ENCODE data around the gene DIAPH1.

Gene DIAPH1

DNA sequence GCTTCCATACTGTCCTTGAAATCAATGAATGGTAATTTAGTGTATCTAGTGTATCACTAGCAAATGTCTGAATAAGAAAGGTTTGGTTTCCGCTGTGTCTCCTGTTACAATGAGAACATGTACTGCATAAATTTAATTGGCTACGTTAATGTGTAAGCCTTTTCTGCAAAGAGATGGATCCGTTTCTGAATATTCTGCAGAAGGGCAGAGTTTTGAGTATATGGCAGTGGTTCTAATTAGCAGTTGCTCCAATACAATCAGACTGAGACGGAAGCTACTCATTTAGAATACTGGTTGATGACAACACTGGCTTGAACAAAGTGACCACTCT, 134.5 kb downstream of the DIAPH1 start:
- DNase-seq (ENCODE audit: low read depth in 3 of 3) = no peak

- DNase-seq (ENCODE audit: low read depth in 3 of 3) = no peak
Measured at GRCh38 chr5:141483902-141484301, 134.9 kb downstream of the DIAPH1 start.

DNA sequence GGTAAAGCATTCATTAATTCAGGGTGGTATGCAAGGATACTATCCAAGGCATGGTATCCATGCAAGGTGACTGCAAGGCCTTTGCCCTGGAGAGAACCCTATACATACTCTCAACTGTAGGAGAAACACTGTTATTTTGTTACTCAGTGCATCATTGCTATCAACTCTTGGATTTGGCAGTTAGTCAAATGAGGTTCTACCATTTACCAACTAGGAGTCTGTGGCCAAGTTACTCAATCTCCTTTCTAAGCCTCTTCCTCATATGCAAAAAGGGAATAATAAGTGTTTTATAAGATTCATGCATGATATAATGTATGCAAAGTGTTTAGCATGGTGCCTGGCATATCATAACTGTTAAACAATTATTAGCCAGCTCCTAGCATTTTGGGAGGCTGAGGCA, 139.0 kb downstream of the DIAPH1 start:
- no peak for DNase-seq (ENCODE audit: low read depth in 3 of 3)

DNA sequence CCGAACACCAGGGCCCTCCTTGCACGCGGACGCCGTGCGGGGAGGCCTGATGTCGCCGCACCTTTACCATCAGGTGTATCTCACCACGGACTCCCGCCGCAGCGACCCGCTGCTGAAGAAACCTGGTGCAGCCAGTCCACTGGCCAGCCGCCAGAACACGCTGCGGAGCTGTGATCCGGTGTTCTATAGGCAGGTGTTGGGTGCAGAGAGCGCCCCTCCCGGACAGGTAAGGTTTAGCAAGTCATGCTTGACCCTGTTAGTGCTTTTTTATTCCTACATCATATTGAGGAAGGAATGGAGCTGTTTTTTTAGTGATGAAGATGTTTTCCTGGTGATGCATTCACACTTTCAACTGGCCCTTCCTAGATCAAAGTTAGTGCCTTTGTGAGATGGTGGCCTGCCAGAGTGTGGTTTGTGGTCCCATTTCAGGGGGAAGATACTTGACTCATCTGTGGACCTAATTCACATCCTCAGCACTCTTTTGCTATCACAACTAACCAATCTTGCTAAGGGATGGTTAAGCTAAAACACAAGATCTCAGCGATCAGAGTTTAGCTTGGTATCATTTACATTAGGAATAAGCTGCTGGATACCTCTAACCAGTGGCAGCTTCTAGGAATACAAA, 140.4 kb downstream of the DIAPH1 start:
- DNase-seq (ENCODE audit: low read depth in 3 of 3) = no peak

DNA sequence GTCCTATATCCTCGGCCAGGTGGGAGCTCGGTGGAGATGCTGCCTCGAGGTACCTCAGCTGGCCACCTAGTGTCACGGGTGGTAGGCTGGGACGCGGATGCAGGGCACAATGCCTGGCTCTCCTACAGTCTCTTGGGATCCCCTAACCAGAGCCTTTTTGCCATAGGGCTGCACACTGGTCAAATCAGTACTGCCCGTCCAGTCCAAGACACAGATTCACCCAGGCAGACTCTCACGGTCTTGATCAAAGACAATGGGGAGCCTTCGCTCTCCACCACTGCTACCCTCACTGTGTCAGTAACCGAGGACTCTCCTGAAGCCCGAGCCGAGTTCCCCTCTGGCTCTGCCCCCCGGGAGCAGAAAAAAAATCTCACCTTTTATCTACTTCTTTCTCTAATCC, 141.0 kb downstream of the DIAPH1 start:
- no peak for DNase-seq (ENCODE audit: low read depth in 3 of 3)

- DNase-seq (ENCODE audit: low read depth in 3 of 3) = no peak
Measured at GRCh38 chr5:141477044-141477575, 141.7 kb downstream of the DIAPH1 start.

DNA sequence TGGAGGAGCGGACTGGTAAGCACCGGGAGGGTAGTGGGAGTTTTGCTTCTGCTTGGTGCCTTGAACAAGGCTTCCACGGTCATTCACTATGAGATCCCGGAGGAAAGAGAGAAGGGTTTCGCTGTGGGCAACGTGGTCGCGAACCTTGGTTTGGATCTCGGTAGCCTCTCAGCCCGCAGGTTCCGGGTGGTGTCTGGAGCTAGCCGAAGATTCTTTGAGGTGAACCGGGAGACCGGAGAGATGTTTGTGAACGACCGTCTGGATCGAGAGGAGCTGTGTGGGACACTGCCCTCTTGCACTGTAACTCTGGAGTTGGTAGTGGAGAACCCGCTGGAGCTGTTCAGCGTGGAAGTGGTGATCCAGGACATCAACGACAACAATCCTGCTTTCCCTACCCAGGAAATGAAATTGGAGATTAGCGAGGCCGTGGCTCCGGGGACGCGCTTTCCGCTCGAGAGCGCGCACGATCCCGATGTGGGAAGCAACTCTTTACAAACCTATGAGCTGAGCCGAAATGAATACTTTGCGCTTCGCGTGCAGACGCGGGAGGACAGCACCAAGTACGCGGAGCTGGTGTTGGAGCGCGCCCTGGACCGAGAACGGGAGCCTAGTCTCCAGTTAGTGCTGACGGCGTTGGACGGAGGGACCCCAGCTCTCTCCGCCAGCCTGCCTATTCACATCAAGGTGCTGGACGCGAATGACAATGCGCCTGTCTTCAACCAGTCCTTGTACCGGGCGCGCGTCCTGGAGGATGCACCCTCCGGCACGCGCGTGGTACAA, 142.5 kb downstream of the DIAPH1 start:
- no peak for DNase-seq (ENCODE audit: low read depth in 3 of 3)

DNA sequence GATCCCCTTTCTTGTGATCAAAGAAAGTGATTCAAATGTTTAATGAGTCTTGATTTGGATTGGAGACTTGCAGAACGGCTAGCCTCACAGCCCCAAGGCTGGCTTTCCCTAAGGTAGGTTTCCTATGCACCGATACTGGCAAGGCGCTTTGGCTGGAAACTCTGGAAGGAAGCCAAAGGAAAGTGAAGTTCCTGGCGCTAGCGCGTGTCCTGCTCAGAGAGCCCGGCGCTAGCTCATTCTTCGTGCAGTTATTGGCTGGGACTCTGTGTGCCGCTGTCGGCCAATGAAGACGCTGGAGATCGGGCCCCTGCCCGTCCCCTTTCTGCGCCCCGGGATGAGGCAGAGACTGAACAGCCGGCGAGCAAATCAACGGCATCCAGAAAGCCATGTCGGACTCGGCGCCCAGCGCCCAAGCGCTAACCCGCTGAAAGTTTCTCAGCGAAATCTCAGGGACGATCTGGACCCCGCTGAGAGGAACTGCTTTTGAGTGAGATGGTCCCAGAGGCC, 143.1 kb downstream of the DIAPH1 start, which contains the start of gene PCDHGC3:
Gene PCDHGC3, plus strand, starts transcription at position 342 of the 507 bp plus-strand sequence. Its CDS starts 151 bp downstream, at position 493.
- peak; percentile 37 to 48 (median 38) for DNase-seq (ENCODE audit: low read depth in 3 of 3)

DNA sequence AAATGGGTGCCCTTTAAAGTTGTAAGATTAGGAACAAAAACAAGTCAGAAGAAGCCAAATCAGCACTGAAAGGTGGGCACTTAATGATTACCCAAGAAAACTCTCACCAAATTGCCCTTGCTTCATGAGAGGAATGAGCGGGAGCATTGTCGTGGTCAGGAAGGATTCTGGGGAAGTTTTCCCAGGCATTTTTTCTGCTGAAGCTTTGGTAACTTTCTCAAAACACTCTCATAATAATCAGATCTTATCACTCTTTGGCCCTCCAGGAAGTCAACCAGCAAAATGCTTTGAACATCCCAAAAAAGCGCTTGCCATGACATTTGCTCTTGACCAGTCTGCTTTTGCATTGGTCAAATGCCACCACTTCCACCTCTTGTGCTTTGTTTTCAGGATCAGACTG, 153.4 kb downstream of the DIAPH1 start:
- no peak for DNase-seq (ENCODE audit: low read depth in 3 of 3)
